PC-9 (cell line): ENCODE measurements around the gene ALS2.

ENCODE experiments used
- CTCF ChIP-seq: fragments of 200-600 bp; sonication (generic); conservative IDR thresholded peaks from 2 replicates; pipeline ENCODE4 v1.6.1; 2017; ENCODE audit warnings: mixed run types, antibody characterized with exemption, mild to moderate bottlenecking, moderate library complexity
- EZH2 ChIP-seq: fragments of 200-600 bp; sonication (generic); IDR thresholded peaks from 2 replicates; pipeline ENCODE4 v1.8.0; 2017; ENCODE audit warnings: antibody characterized with exemption, low read depth

DNA sequence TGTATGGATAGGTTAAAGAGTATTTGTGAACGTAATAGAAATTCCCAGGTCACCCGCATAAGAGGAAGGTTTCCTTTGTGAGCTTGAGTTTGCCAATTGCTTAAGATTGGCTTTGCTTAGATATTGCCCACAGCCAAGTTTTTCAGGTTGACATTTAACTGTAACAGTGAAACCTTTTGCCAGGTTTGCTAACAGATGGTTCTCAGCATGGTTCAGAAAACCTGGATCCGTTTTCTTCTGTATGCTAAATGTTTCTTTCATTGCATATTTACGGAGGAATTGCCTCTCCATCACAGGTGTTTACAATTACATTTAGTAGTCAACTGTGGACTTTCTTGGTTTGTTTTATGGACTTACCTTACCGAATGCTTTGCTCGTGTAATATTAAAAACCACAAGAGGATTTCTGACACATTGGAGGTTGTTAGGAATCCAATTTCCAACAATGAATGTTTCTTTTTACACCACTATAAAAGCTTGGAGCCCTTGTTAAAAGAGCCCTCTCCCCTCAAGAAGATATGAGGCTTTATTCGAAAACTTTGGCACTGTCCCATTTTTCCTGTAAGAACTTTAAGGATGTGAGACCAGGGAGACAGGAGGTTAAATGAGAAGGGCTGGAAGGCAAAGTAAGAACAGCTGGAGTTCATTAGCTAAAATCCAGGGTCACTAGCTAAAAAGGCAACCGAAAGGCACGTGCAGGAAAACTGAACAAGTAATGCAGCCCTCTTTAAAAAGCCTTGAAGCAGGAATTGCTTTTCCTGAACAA is 33.4 kb upstream of the ALS2 start:
- TF ChIP-seq CTCF (no peak), EZH2 (no peak)
